Gastrocnemius medialis (tissue), 4 donors: ENCODE measurements around the gene ERC2. TPM values are rescaled to one million over a fixed set of nuclear protein-coding genes. Genes with fewer than 3 reads are reported as not detected.

ENCODE experiments used
- ATAC-seq, 2 donors: fragments of 150-250 bp; one replicate each; pipeline ENCODE4 v1.9.1; 2016
- DNase-seq, 2 donors: peaks; one replicate each; pipeline ENCODE4 v3.0.0-alpha.2; 2019
- H3K27ac ChIP-seq, 4 donors: fragments of 200-600 bp; sonication (generic); 1 replicate in 1 of 4; 2 replicates in 3 of 4; pipeline ENCODE4 v1.5.1; 2016 to 2018; ENCODE audit warnings: mild to moderate bottlenecking in 2 of 4, moderate library complexity in 1 of 4
- H3K27me3 ChIP-seq, 3 donors: fragments of 200-600 bp; sonication (generic) in 2 of 3; 1 replicate in 1 of 3; 2 replicates in 2 of 3; pipeline versions ENCODE4 v1.5.1 to v1.6.0; 2016 to 2019; ENCODE audit warnings: mild to moderate bottlenecking in 1 of 3, moderate library complexity in 1 of 3
- H3K36me3 ChIP-seq, 2 donors: fragments of 200-600 bp; sonication (generic) in 1 of 2; one replicate each; pipeline ENCODE4 v1.5.1; 2017 to 2018
- H3K4me1 ChIP-seq, 2 donors: fragments of 200-600 bp; sonication (generic) in 1 of 2; one replicate each; pipeline ENCODE4 v1.5.1; 2016 to 2017; ENCODE audit warnings: mild to moderate bottlenecking in 2 of 2
- H3K4me3 ChIP-seq, 4 donors: fragments of 200-600 bp; sonication (generic) in 3 of 4; 1 replicate in 1 of 4; 2 replicates in 3 of 4; pipeline ENCODE4 v1.5.1; 2016 to 2019; ENCODE audit warnings: mild to moderate bottlenecking in 2 of 4
- H3K9me3 ChIP-seq, 3 donors: fragments of 200-600 bp; sonication (generic) in 2 of 3; 1 replicate in 1 of 3; 2 replicates in 2 of 3; pipeline ENCODE4 v1.5.1; 2016 to 2019
- POLR2A ChIP-seq, 2 donors: fragments of 450-650 bp; IDR thresholded peaks; one replicate each; pipeline ENCODE4 v1.6.1; 2017; ENCODE audit warnings: antibody characterized with exemption in 2 of 2, mild to moderate bottlenecking in 2 of 2, moderate library complexity in 2 of 2
- in situ Hi-C, 4 donors: fragments of 200-750 bp; cut with MboI; loops; one replicate each; pipeline versions ENCODE4 v1.15.0 to v1.8.0; 2017; ENCODE audit warnings: low sequenced_read_pairs in 4 of 4
- intact Hi-C: fragments of 100-400 bp; cut with DNase I; formaldehyde crosslinking; loops from one replicate; pipeline ENCODE4 v1.15.1; 2023; ENCODE audit warnings: low total_unique reads
- total RNA-seq, 4 donors: library from RNA; depleted of rRNA; stranded (reverse); fragments of >200 nt; gene quantifications; one replicate each; pipeline versions ENCODE4 v1.1.0 to v1.2.3, GENCODE V29; 2016
- TF ChIP-seq, protein P1 (sequence below), 5 experiments: fragments of 450-650 bp in 3 of 5; fragments of 200-600 bp in 2 of 5; sonication (generic) in 2 of 5; IDR thresholded peaks in 4 of 5; conservative IDR thresholded peaks in 1 of 5; 1 replicate in 4 of 5; 2 replicates in 1 of 5; pipeline ENCODE4 v1.5.1; 2016 to 2019; ENCODE audit warnings: antibody characterized with exemption in 5 of 5, mild to moderate bottlenecking in 3 of 5, moderate library complexity in 3 of 5

ERC2 gene
- total RNA-seq, 4 donors from 2014 or later: not detected

DNA sequence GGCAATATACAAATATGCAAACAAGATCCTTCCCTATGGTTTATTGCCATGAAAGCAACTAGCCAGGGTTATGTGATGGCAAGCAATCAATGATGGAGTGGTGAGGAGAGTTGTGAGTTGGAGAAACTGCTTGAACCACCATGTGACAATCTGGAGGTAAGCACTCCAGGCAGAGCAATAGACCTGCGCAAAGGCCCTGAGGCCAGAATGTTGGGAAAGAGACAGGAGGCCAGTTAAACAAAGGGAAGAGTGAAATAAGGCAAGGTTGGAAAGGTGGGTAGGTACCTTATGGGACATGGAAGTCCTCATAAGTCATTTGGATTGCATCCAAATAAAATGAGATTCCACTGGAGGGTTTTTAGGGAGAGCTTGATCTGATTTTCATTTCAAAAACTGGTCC is 901.1 kb downstream of the ERC2 start:
- H3K9me3 ChIP-seq: no peaks in the 10 kb centered on the region
- ATAC-seq (no peak), DNase-seq (no peak)
- H3K27me3 ChIP-seq: no peaks in the 10 kb centered on the region
- intact Hi-C loops: no loop called here
- no peaks in the 10 kb centered on the region for H3K36me3 ChIP-seq
- H3K27ac ChIP-seq: no peak overlapping the region
- TF ChIP-seq POLR2A (IDR thresholded peaks at IDR 0.05): no peak
- TF ChIP-seq, protein P1, sequence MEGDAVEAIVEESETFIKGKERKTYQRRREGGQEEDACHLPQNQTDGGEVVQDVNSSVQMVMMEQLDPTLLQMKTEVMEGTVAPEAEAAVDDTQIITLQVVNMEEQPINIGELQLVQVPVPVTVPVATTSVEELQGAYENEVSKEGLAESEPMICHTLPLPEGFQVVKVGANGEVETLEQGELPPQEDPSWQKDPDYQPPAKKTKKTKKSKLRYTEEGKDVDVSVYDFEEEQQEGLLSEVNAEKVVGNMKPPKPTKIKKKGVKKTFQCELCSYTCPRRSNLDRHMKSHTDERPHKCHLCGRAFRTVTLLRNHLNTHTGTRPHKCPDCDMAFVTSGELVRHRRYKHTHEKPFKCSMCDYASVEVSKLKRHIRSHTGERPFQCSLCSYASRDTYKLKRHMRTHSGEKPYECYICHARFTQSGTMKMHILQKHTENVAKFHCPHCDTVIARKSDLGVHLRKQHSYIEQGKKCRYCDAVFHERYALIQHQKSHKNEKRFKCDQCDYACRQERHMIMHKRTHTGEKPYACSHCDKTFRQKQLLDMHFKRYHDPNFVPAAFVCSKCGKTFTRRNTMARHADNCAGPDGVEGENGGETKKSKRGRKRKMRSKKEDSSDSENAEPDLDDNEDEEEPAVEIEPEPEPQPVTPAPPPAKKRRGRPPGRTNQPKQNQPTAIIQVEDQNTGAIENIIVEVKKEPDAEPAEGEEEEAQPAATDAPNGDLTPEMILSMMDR (IDR thresholded peaks at IDR 0.05 in 4 of 5, conservative IDR thresholded peaks at IDR 0.05 in 1 of 5): no peak
- in situ Hi-C loops: no loop called here
- H3K4me1 ChIP-seq: peaks cover 0 to 2% of the 10 kb centered on the region in 2 donors
- no peak overlapping the region for H3K4me3 ChIP-seq

DNA sequence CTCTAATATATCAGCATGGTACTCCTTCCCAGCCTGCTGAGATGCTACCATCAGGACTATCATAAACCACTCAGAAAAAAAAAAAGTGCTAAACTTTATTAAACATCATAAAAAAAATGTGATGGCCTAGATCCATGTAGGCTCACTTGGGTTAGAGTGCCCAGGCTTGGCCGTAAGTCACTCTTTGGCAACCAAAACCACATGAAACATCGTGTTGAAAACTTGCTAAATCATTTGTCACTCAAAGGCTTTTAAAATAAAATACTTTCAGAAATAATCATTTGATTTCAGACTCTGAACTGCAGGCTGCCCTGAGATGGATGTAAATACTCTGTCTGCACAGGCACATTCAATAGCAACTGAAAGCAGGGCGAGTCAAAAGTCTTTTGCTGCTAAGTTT is 902.7 kb downstream of the ERC2 start:
- TF ChIP-seq, protein P1 (IDR thresholded peaks at IDR 0.05 in 4 of 5, conservative IDR thresholded peaks at IDR 0.05 in 1 of 5): no peak
- no peak for TF ChIP-seq POLR2A (IDR thresholded peaks at IDR 0.05)
- intact Hi-C loops (no loop called here), in situ Hi-C loops (no loop called here)
- Histone ChIP-seq H3K4me1 (no peaks in the 10 kb centered on the region), H3K27me3 (no peaks in the 10 kb centered on the region), H3K4me3 (no peak overlapping the region), H3K36me3 (no peaks in the 10 kb centered on the region), H3K27ac (no peak overlapping the region), H3K9me3 (no peaks in the 10 kb centered on the region)
- no peak for DNase-seq
- ATAC-seq: no peak

DNA sequence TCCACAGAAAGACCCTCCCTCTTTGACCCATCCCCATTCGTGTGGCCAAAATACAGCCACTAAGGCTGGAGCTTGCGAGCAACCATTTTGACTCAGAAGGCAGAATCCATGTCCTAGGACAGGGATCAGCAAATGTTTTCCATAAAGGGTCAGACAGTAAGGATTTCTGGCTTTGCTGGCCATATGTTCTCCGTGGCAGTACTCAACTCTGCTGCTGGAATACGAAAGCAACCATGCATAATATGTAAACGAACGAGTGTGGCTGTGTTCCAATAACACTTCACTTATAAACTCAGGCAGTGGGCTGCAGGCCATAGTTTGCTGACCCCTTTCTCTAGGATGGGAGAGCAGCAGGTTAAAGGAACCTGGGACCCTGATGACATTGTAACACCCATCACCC is 903.5 kb downstream of the ERC2 start:
- Histone ChIP-seq H3K36me3 (no peaks in the 10 kb centered on the region), H3K27me3 (no peaks in the 10 kb centered on the region), H3K9me3 (no peaks in the 10 kb centered on the region), H3K27ac (no peak overlapping the region), H3K4me3 (no peak overlapping the region), H3K4me1 (no peaks in the 10 kb centered on the region)
- intact Hi-C loops (no loop called here), in situ Hi-C loops (no loop called here)
- TF ChIP-seq POLR2A (IDR thresholded peaks at IDR 0.05): no peak
- TF ChIP-seq, protein P1 (IDR thresholded peaks at IDR 0.05 in 4 of 5, conservative IDR thresholded peaks at IDR 0.05 in 1 of 5): no peak
- ATAC-seq (no peak), DNase-seq (no peak)

DNA sequence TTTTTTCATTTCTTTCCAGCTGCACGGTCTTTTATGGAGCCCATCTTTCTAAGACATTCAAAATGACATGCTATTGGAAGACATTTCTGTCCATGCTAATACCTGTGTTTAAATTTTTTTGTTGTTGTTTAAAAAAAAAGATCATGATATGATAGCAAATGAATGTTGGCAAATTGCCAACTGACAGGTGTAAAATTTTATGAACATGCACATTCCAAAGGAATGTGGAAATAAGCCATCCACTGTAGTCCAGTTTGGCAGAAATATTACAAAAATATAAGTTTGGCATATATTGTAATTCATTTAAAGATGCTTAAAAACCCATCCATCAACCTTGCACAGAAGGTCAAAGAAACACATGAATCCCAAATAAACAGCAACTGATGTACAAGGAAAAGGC is 905.6 kb downstream of the ERC2 start:
- no peak for ATAC-seq
- no peak overlapping the region for H3K27ac ChIP-seq
- in situ Hi-C loops: no loop called here
- no peaks in the 10 kb centered on the region for H3K9me3 ChIP-seq
- H3K4me1 ChIP-seq: no peaks in the 10 kb centered on the region
- H3K27me3 ChIP-seq: no peaks in the 10 kb centered on the region
- TF ChIP-seq POLR2A (IDR thresholded peaks at IDR 0.05): no peak
- TF ChIP-seq, protein P1 (IDR thresholded peaks at IDR 0.05 in 4 of 5, conservative IDR thresholded peaks at IDR 0.05 in 1 of 5): no peak
- H3K4me3 ChIP-seq: no peak overlapping the region
- DNase-seq: no peak
- no peaks in the 10 kb centered on the region for H3K36me3 ChIP-seq
- intact Hi-C loops: no loop called here
